GM12878 (cell line): ENCODE measurements around the gene DNMBP. TPM values are rescaled to one million over a fixed set of nuclear protein-coding genes. Genes with fewer than 3 reads are reported as not detected.

Source experiments
- CUX1 ChIP-seq: IDR thresholded peaks from 2 replicates; pipeline ENCODE4 v1.6.1; 2012; ENCODE audit warnings: improper control_type of control experiment, low read depth, low read length; ENCODE audit not compliant: insufficient replicate concordance
- ELK1 ChIP-seq: IDR thresholded peaks from 2 replicates; pipeline ENCODE4 v1.6.1; 2012; ENCODE audit warnings: low read depth, low read length, improper control_type of control experiment
- FOXM1 ChIP-seq: IDR thresholded peaks from 2 replicates; pipeline ENCODE4 v1.6.1; 2012; ENCODE audit warnings: low read depth, mild to moderate bottlenecking, inconsistent platforms, low read length, moderate library complexity
- HDAC2 ChIP-seq: fragments of 200-600 bp; sonication (generic); IDR thresholded peaks from 2 replicates; pipeline ENCODE4 v1.6.1; 2017
- IRF5 ChIP-seq: fragments of 450-650 bp; IDR thresholded peaks from 2 replicates; pipeline ENCODE4 v1.6.1; 2017; ENCODE audit warnings: borderline replicate concordance
- LARP7 ChIP-seq: fragments of 450-650 bp; IDR thresholded peaks from 2 replicates; pipeline ENCODE4 v1.6.1; 2017; ENCODE audit warnings: mild to moderate bottlenecking
- MEF2B ChIP-seq: fragments of 450-650 bp; IDR thresholded peaks from 2 replicates; pipeline ENCODE4 v1.6.1; 2018; ENCODE audit warnings: mild to moderate bottlenecking, moderate library complexity; ENCODE audit not compliant: partially characterized antibody, poor library complexity, severe bottlenecking
- RB1 ChIP-seq: fragments of 450-650 bp; formaldehyde crosslinking; IDR thresholded peaks from 2 replicates; pipeline ENCODE4 v1.6.1; 2017; ENCODE audit warnings: mild to moderate bottlenecking, borderline replicate concordance
- SIX5 ChIP-seq: IDR thresholded peaks from 2 replicates; pipeline ENCODE4 v1.6.1; 2011; ENCODE audit warnings: mild to moderate bottlenecking, low read depth, low read length, moderate library complexity; ENCODE audit not compliant: severe bottlenecking
- SMAD1 ChIP-seq: fragments of 450-650 bp; IDR thresholded peaks from 2 replicates; pipeline ENCODE4 v1.6.1; 2018; ENCODE audit warnings: mild to moderate bottlenecking, low read depth; ENCODE audit not compliant: partially characterized antibody
- SPI1 ChIP-seq: IDR thresholded peaks from 2 replicates; pipeline ENCODE4 v1.6.1; 2011; ENCODE audit warnings: low read depth, mild to moderate bottlenecking, low read length, moderate library complexity, borderline replicate concordance; ENCODE audit not compliant: insufficient read depth
- STAT1 ChIP-seq: fragments of 450-650 bp; conservative IDR thresholded peaks from 2 replicates; pipeline ENCODE4 v1.6.1; 2014; ENCODE audit warnings: antibody characterized with exemption, mild to moderate bottlenecking
- SUZ12 ChIP-seq: fragments of 200-600 bp; sonication (generic); IDR thresholded peaks from one replicate; pipeline ENCODE4 v1.6.1; 2018; ENCODE audit warnings: antibody characterized with exemption, mild to moderate bottlenecking; ENCODE audit not compliant: unreplicated experiment
- TARDBP ChIP-seq: IDR thresholded peaks from 2 replicates; pipeline ENCODE4 v1.6.1; 2016; ENCODE audit warnings: borderline replicate concordance
- TBL1XR1 ChIP-seq: IDR thresholded peaks from 2 replicates; pipeline ENCODE4 v1.6.1; 2012; ENCODE audit warnings: low read depth, low read length, improper control_type of control experiment
- TCF7 ChIP-seq: IDR thresholded peaks from 2 replicates; pipeline ENCODE4 v1.6.1; 2014; ENCODE audit warnings: antibody characterized with exemption, borderline replicate concordance
- polyA plus RNA-seq, 11 experiments: library from polyadenylated mRNA; depleted of rRNA in 4 of 11; unstranded in 6 of 11; stranded (reverse) in 5 of 11; fragments of >200 nt; fragmentation: Nextera tagmentation in 4 of 11; fragmentation: Illumina TruSeq in 1 of 11; extraction: Ambion mirVana in 4 of 11; extraction: Trizol in 1 of 11; gene quantifications; 1 replicate in 1 of 11; 2 replicates in 10 of 11; pipeline versions ENCODE4 v1.2.1 to v1.2.3, GENCODE V29; 2011 to 2016; ENCODE audit warnings: inconsistent platforms in 2 of 11, missing spikeins in 2 of 11, low read depth in 1 of 11
- total RNA-seq, 4 experiments: library from RNA; depleted of rRNA in 3 of 4; stranded (reverse); fragments of >200 nt in 3 of 4; fragmentation: Illumina TruSeq in 1 of 4; extraction: Trizol in 1 of 4; gene quantifications; 2 replicates each; pipeline versions ENCODE4 v1.2.1 to v1.2.3, GENCODE V29; 2013 to 2021

The DNMBP gene
- total and polyA plus RNA-seq, 10 of the 15 experiments (the other 5 are each of a cell fraction or from before 2014, with no cell fraction given): 7.1 to 45.0 (median 22.0) TPM

- TF ChIP-seq CUX1: no peak
- TF ChIP-seq SPI1: no peak
- no peak for TF ChIP-seq FOXM1
- peak; percentile 75 for TF ChIP-seq LARP7
- no peak for TF ChIP-seq SMAD1
- TF ChIP-seq TBL1XR1: no peak
- no peak for TF ChIP-seq IRF5
- TF ChIP-seq TCF7: no peak
- TF ChIP-seq TARDBP: no peak
- TF ChIP-seq ELK1: no peak
- no peak for TF ChIP-seq MEF2B
- no peak for TF ChIP-seq SIX5
- no peak for TF ChIP-seq STAT1
- peak; percentile 63; the same call in 1 of the 2 replicates for TF ChIP-seq RB1
- no peak for TF ChIP-seq HDAC2
- no peak for TF ChIP-seq SUZ12
- TF ChIP-seq, all 136 proteins: peak for 35
These were observed at the start of gene DNMBP (continued) for GRCh38 chr10:100009793-100010676.
